Left cardiac atrium (tissue), 4 donors: ENCODE data around the gene CFAP68. TPM values are rescaled to one million over a fixed set of nuclear protein-coding genes. Genes with fewer than 3 reads are reported as not detected.

Experiments
- ATAC-seq, 2 donors: fragments of 200-7000 bp; cut with Tn5 transposase; one replicate each; pipeline ENCODE4 v1.9.1; 2020; ENCODE audit warnings: mild to moderate bottlenecking in 2 of 2, moderate library complexity in 2 of 2
- DNase-seq: peaks from one replicate; pipeline ENCODE4 v3.0.0-alpha.2; 2020
- intact Hi-C, 2 donors: fragments of 100-400 bp; cut with DNase I; formaldehyde crosslinking; loops; one replicate each; pipeline versions ENCODE4 v1.14.1 to v1.15.1; 2022 to 2023
- total RNA-seq, 2 donors: library from RNA; stranded (reverse); fragmentation: NEBNext Ultra II Directional; extraction: Animal tissue kit (Norgen Biotek cat#: 25700); gene quantifications; one replicate each; pipeline ENCODE4 v1.2.1, GENCODE V29; 2021
- donor health status: DM: no; HTN: yes; CAD: no.
- donor health status: DM: no; HTN: yes; CAD: no; lungs with severe emphysema.
- donor health status: DM: yes; HTN: yes; CAD: no.
- donor health status: Dilated cardiomyopathy.

The CFAP68 gene
- total RNA-seq, 2 donors from 2014 or later: 17.1 to 22.2 TPM

DNA sequence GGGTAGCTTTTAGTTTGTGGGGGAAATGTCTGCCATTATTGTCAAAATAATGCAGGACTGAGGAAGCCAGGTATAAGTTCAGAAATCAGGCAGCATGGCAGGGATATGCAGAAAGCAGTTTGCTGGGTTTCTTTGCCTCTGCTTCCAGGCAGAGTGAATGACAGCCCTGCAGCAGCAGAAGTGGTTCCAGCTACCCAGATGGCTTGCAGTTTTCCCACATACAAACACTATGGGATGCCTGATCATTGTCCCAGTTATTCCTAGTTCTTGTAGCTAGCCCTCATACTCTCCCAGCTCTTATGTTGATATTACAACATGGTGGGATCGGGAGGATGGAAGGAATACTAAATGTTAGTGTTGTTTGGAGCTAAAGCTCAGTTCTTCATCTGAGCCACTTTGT lies 55.0 kb downstream of the CFAP68 start:
- DNase-seq (no peak), ATAC-seq (no peak)
- intact Hi-C loops: loop anchor here (5.0 to 10.0 kb wide), 3 partner anchors 48 to 60 kb away; partner anchors contain the start of genes CFAP68 (in 2 of the 2), FDXACB1 (in 2 of the 2) and ALG9 (in 1 of the 2)

Other genes with a start within 250 kb of the CFAP68 start
- 10 to 100 TPM; 30.3 to 37.2 TPM for gene PPP2R1B, start 113.2 kb upstream of the CFAP68 start, total RNA-seq
- 100 to 1,000 TPM in 1 of 2 donors, 10 to 100 TPM in 1; 31.5 to 116 TPM for gene ALG9, start 8.0 kb upstream of the CFAP68 start, total RNA-seq
- 1 to 10 TPM; 1.0 to 1.2 TPM for gene FDXACB1, start 376 bp upstream of the CFAP68 start, total RNA-seq
- 1,000 to 10,000 TPM; 4,044 to 4,265 TPM for gene CRYAB, start 32.2 kb downstream of the CFAP68 start, total RNA-seq
- gene HSPB2, start 33.2 kb downstream of the CFAP68 start, total RNA-seq: 10 to 100 TPM; 37.3 to 49.6 TPM
- gene C11orf52, start 39.4 kb downstream of the CFAP68 start, total RNA-seq: 1 to 10 TPM; 1.6 to 3.3 TPM
- gene DIXDC1, start 57.8 kb downstream of the CFAP68 start, total RNA-seq: 10 to 100 TPM; 19.5 to 28.1 TPM
- 100 to 1,000 TPM in 1 of 2 donors, 10 to 100 TPM in 1; 98.7 to 130 TPM for gene DLAT, start 145.9 kb downstream of the CFAP68 start, total RNA-seq
- gene PIH1D2, start 194.5 kb downstream of the CFAP68 start, total RNA-seq: 1 to 10 TPM in 1 of 2 donors, under 1 TPM in 1; 0.76 to 1.3 TPM
- 10 to 100 TPM in 1 of 2 donors, 1 to 10 TPM in 1; 6.7 to 10.4 TPM for gene NKAPD1, start 194.8 kb downstream of the CFAP68 start, total RNA-seq
- 100 to 1,000 TPM; 103 to 105 TPM for gene TIMM8B, start 207.2 kb downstream of the CFAP68 start, total RNA-seq
- gene SDHD, start 207.3 kb downstream of the CFAP68 start, total RNA-seq: 100 to 1,000 TPM; 158 to 166 TPM